Hypothalamus (tissue), 51 donors: ENCODE measurements around the gene UNC13D.
"Not testable (repeated sequence)": the region's sequence is repeated elsewhere in the genome, so short reads cannot be mapped to it uniquely, and the experiment has no call there.

Experiments used
- DNase-seq, 51 donors: peaks; one replicate each; lab custom pipeline; 2025; lab: John Stamatoyannopoulos, UW

Gene UNC13D

GRCh38 chr17:75778861-75779249, 65.3 kb downstream of the UNC13D start:
- peak in 2 of 51 donors; percentile 56 to 69 for DNase-seq

- DNase-seq: not testable (repeated sequence)
These were observed 65.9 kb downstream of the UNC13D start for GRCh38 chr17:75778066-75778860.

DNA sequence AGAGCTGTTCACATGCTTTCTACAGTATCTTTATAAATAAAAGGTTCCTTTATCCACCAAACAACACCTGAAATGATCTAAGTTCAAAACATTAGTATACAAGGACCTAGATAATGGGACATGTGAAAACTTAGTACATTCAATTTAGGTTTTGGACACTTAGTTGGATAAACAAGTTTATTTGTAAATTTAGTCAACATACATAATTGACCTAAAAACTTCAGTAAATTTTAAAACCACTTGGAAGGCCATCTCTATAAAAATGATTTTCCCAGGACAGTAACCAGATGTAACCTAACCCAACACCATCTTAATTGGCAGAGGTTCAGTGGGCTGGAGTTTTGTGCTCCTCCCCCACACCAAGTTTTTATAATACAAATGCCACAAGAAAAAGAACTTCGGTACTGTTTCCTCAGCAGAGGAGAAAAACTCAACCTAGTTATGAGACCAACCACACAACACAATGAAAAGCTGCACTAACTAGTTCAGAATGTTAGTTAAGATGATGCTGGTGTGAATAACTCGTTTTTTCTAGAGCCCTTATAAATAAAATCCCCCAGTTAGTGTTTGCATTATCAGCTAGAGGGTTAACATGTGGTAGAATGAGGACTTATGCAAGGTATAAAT, 66.8 kb downstream of the UNC13D start:
- no peak for DNase-seq
